OCI-LY3 (cell line): ENCODE measurements around the gene DAB2.

Experiments
- H2AFZ ChIP-seq: fragments of 200-600, 300-600 bp; shearing (Covaris generic); 2 replicates; pipeline ENCODE4 v1.6.0; 2014; ENCODE audit warnings: antibody characterized with exemption, low read depth, low read length
- H3K27ac ChIP-seq: fragments of 200-600, 300-600 bp; sonication (generic); 2 replicates; pipeline ENCODE4 v1.5.1; 2014; ENCODE audit warnings: mild to moderate bottlenecking, low read length, moderate library complexity, mixed read lengths
- H3K27me3 ChIP-seq: fragments of 200-600, 300-600 bp; sonication (generic); 2 replicates; pipeline ENCODE4 v1.6.1; 2014; ENCODE audit warnings: low read depth, low read length, mixed read lengths
- H3K36me3 ChIP-seq: fragments of 200-600, 300-600 bp; sonication (generic); replicated peaks from 2 replicates; pipeline ENCODE3; 2014; ENCODE audit warnings: low read depth, low read length, mixed read lengths
- H3K4me1 ChIP-seq: fragments of 300-600, 200-600 bp; sonication (generic); 2 replicates; pipeline ENCODE4 v1.6.1; 2014; ENCODE audit warnings: low read length, mixed read lengths
- H3K4me2 ChIP-seq: fragments of 200-600, 300-600 bp; sonication (generic); 2 replicates; pipeline ENCODE4 v1.6.1; 2014; ENCODE audit warnings: low read length, mixed read lengths
- H3K4me3 ChIP-seq: fragments of 300-600, 200-600 bp; sonication (generic); 2 replicates; pipeline ENCODE4 v1.5.1; 2014; ENCODE audit warnings: antibody characterized with exemption, mild to moderate bottlenecking, low read length, moderate library complexity
- H3K79me2 ChIP-seq: fragments of 300-600, 200-600 bp; shearing (Covaris generic); 2 replicates; pipeline ENCODE4 v1.6.1; 2014; ENCODE audit warnings: mild to moderate bottlenecking, low read length, mixed read lengths
- H3K9ac ChIP-seq: fragments of 300-600, 200-600 bp; shearing (Covaris generic); 2 replicates; pipeline ENCODE4 v1.6.0; 2014; ENCODE audit warnings: mild to moderate bottlenecking, low read length, moderate library complexity
- H3K9me3 ChIP-seq: fragments of 200-600, 300-600 bp; shearing (Covaris generic); 2 replicates; pipeline ENCODE4 v1.6.1; 2014; ENCODE audit warnings: low read length, mixed read lengths; ENCODE audit not compliant: insufficient read depth
- H4K20me1 ChIP-seq: fragments of 200-600, 300-600 bp; sonication (generic); 2 replicates; pipeline ENCODE4 v1.6.1; 2016; ENCODE audit warnings: low read length, mixed read lengths; ENCODE audit not compliant: insufficient read depth
- EZH2phosphoT487 ChIP-seq: fragments of 200-600 bp; shearing (Covaris generic); IDR thresholded peaks from 2 replicates; pipeline ENCODE4 v1.6.1; 2018; ENCODE audit warnings: antibody characterized with exemption, mixed run types, low read depth
- TF ChIP-seq, protein P1 (sequence below): fragments of 200-600, 300-600 bp; sonication (generic); IDR thresholded peaks from 2 replicates; pipeline ENCODE4 v1.5.1; 2014; ENCODE audit warnings: antibody characterized with exemption, low read length, low read depth

The DAB2 gene

DNA sequence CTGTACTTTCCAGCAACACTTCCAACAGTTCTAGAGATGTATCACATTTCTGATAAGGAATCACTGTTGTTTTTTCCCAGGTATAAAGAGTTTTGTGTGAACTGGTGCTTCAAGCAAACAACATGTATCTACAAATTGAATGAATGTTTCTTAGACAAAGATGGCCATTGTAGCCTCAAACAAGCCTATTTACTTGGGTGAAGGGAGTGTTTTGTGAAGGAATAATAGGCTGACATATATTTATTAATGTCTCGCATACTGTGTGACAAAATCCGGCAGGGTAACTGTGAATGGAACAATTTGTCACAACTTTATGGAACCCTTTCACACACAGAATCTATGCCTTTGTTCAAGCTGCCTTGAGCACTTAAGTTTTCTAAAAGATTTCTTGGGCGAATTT, 24.8 kb upstream of the DAB2 start:
- H3K4me3 ChIP-seq: no peak overlapping the region
- no peak overlapping the region for H3K9ac ChIP-seq
- no peak overlapping the region for H2AFZ ChIP-seq
- H3K4me2 ChIP-seq: no peak overlapping the region
- no peaks in the 10 kb centered on the region for H3K27me3 ChIP-seq
- no peaks in the 10 kb centered on the region for H3K9me3 ChIP-seq
- H3K36me3 ChIP-seq: no peaks in the 10 kb centered on the region
- H4K20me1 ChIP-seq: no peaks in the 10 kb centered on the region
- H3K79me2 ChIP-seq: no peaks in the 10 kb centered on the region
- TF ChIP-seq EZH2phosphoT487: no peak
- TF ChIP-seq, protein P1, sequence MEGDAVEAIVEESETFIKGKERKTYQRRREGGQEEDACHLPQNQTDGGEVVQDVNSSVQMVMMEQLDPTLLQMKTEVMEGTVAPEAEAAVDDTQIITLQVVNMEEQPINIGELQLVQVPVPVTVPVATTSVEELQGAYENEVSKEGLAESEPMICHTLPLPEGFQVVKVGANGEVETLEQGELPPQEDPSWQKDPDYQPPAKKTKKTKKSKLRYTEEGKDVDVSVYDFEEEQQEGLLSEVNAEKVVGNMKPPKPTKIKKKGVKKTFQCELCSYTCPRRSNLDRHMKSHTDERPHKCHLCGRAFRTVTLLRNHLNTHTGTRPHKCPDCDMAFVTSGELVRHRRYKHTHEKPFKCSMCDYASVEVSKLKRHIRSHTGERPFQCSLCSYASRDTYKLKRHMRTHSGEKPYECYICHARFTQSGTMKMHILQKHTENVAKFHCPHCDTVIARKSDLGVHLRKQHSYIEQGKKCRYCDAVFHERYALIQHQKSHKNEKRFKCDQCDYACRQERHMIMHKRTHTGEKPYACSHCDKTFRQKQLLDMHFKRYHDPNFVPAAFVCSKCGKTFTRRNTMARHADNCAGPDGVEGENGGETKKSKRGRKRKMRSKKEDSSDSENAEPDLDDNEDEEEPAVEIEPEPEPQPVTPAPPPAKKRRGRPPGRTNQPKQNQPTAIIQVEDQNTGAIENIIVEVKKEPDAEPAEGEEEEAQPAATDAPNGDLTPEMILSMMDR: no peak
- no peak overlapping the region for H3K27ac ChIP-seq
- peaks cover 2% of the 10 kb centered on the region; the same call in 1 of the 2 replicates for H3K4me1 ChIP-seq

- Histone ChIP-seq H3K9me3 (no peaks in the 10 kb centered on the region), H3K4me2 (no peak overlapping the region), H3K27me3 (no peaks in the 10 kb centered on the region), H3K27ac (no peak overlapping the region), H3K79me2 (no peaks in the 10 kb centered on the region), H2AFZ (no peak overlapping the region), H4K20me1 (no peaks in the 10 kb centered on the region), H3K9ac (no peak overlapping the region), H3K4me1 (peaks cover 2% of the 10 kb centered on the region; the same call in 1 of the 2 replicates), H3K36me3 (no peaks in the 10 kb centered on the region), H3K4me3 (no peak overlapping the region)
- TF ChIP-seq EZH2phosphoT487: no peak
- TF ChIP-seq, protein P1: no peak
These were observed 23.8 kb upstream of the DAB2 start for GRCh38 chr5:39448506-39449128.

- Histone ChIP-seq H3K4me1 (peaks cover 2% of the 10 kb centered on the region; the same call in 1 of the 2 replicates), H3K27ac (no peak overlapping the region), H3K79me2 (no peaks in the 10 kb centered on the region), H3K4me2 (no peak overlapping the region), H3K4me3 (no peak overlapping the region), H3K36me3 (no peaks in the 10 kb centered on the region), H3K9ac (no peak overlapping the region), H3K27me3 (no peaks in the 10 kb centered on the region), H2AFZ (no peak overlapping the region), H3K9me3 (no peaks in the 10 kb centered on the region), H4K20me1 (no peaks in the 10 kb centered on the region)
- TF ChIP-seq, protein P1: no peak
- TF ChIP-seq EZH2phosphoT487: no peak
These were observed 23.2 kb upstream of the DAB2 start for GRCh38 chr5:39447968-39448367.

- Histone ChIP-seq H3K4me2 (no peak overlapping the region), H3K9me3 (no peaks in the 10 kb centered on the region), H2AFZ (no peak overlapping the region), H3K4me1 (no peaks in the 10 kb centered on the region; the same call in 1 of the 2 replicates), H3K9ac (no peak overlapping the region), H3K27me3 (no peaks in the 10 kb centered on the region), H3K4me3 (no peak overlapping the region), H3K79me2 (no peaks in the 10 kb centered on the region), H3K27ac (no peak overlapping the region), H4K20me1 (no peaks in the 10 kb centered on the region), H3K36me3 (no peaks in the 10 kb centered on the region)
- TF ChIP-seq, protein P1: no peak
- no peak for TF ChIP-seq EZH2phosphoT487
These were observed 22.3 kb upstream of the DAB2 start for GRCh38 chr5:39447059-39447458.
